Middle frontal gyrus (tissue), 1 donor: ENCODE data around the gene RPS2.
"Not testable (repeated sequence)": the region's sequence is repeated elsewhere in the genome, so short reads cannot be mapped to it uniquely, and the experiment has no call there.

Experiments used
- DNase-seq: peaks from one replicate; pipeline ENCODE4 v3.0.0-alpha.2; 2015; ENCODE audit warnings: low spot score; ENCODE audit errors: extremely low spot score

RPS2 gene

DNA sequence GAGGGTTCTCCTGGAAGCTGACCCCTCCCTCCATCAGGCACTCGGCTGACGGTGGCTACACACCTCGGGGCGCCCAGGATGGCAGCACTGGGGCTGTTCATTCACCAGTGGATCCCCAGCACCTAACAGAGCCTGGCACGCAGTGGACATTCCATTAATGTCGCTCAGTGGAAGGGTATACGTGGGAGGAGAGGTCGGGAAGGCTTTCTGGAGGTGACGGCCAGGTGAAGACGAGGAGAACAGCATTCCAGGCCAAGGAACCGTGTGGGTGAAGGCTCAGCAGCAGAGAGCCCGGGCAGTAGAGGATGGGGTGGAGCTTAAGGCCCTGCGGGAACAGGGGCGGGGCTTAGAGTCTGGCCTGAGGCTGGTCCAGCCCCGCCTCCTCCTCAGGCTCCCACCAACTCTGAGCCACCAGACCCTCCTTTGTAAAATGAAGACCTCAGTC is 43.9 kb downstream of the RPS2 start:
- no peak for DNase-seq

DNA sequence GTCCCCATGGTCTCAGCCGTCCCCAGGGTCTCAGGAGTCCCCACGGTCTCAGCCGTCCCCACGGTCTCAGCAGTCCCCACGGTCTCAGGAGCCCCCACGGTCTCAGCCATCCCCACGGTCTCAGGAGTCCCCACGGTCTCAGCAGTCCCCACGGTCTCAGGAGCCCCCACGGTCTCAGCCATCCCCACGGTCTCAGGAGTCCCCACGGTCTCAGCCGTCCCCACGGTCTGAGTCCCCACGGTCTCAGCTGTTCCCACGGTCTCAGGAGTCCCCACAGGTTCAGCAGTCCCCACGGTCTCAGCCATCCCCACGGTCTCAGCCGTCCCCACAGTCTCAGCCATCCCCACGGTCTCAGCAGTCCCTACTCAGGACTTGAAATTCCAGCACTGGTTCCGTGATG is 44.5 kb downstream of the RPS2 start:
- not testable (repeated sequence) for DNase-seq

DNA sequence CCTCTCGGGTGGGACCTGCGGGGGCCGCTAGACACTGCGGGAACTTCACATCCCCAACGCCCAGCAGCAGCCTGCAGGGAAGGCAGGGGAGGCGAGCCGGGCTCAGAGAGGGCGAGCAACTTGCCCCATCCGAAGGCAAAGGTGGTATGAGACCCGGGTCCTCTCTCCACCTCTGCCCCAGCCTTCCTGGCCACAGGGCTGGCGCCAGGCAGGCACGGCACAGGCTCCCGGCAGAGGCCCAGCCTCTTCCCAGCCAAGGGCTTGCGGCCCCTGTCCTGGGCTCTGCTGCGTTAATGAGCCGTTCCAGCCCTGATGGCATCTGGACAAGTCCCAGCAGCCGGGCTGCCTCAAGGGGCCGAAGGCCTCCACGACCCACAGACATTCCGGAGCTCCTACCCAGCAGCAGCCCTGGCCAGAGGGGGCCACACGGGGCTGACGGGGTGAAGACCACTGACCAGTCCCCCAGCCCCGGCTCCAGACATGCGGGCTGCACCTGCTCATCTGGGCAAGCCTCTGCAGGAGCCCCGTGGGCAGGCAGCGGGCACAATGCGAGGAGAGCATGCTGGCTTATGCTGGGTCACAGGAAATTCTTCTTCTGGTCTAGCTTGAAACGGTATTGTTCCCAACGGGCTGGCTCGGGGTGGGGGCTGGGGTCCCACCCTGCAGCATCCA is 45.2 kb downstream of the RPS2 start:
- DNase-seq: no peak

DNA sequence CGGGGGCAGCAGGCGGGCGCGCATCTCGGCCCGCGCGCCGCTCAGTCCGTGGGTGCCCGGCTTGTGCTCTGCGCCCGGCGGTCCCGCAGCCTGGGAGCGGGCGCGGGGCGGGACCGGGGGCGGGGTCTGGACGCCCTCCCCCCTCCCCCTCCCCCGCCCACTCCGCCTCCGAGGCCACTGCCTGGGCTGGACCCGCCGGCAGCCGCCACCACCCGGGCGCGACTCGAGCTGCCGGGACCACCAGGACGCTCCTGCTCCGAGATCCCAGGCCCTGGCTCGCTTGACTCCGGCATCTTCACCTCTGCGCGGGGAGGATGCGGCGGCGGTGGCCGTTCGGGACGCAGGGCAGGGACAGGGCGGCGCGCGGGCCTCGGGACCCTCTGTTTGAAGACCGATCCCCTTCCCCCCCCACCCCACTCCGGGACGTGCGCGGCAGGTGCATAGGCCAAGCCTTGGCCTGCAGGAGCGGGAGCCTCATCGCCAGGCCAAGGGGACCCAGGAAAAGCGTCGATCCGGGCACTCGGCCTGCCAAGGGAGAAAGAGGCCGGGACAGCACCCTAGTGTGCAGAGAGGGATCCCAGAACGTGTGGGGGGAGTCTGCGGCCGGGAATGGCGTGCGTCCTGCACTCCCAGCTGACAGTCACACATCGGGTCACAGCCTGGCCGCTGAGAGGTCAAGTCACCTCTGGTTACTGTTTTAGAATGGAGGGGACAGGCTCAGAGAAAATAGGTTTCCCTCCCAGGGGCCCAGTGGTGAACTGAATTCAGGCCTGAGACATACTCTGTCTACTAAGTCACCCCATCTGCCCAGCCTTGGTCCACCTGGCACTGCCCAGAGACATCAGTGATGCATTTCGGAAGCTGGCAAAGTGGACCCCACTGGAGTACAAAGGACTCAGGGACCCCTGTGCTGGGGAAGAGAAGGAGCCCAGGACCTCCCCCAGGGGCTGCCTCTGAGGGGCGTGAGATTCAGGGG is 46.0 kb downstream of the RPS2 start, which contains the start of gene HS3ST6:
TSS of gene HS3ST6 (minus strand) at position 65 of the 976 bp plus-strand sequence. CDS start 92 bp downstream, outside the sequence.
- DNase-seq: no peak

DNA sequence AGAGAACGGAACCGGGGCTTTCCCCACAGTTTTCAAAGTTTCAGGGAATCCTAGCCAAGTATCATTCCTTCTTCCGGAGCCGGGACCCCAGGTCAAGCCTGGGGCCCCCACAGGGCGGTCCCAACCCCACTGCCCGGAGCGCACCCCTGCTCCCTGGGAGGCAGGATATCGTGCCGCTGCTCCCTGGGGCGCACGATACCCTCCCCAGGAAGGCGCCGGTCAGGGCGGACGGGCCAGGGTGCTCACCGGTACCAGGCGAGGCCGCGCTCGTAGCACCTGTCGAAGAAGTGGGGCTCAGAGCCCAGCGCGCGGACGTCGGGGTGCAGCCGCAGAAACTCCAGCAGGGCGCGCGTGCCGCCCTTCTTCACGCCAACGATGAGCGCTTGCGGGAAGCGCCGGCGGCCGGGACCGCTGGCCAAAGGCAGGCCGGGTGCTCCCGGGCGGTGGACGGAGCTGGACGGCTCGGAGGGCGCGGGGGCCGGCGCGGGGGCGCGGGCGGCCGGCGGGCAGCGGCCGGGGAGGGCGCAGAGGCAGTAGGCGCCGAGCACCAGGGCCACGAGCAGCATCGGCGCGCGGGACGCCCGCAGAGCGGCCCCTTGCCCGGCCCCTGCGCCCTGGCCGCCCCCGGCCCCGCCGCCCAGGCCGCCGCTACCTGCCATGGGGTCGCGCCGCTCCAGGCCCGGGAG is 46.8 kb downstream of the RPS2 start:
- no peak for DNase-seq

DNA sequence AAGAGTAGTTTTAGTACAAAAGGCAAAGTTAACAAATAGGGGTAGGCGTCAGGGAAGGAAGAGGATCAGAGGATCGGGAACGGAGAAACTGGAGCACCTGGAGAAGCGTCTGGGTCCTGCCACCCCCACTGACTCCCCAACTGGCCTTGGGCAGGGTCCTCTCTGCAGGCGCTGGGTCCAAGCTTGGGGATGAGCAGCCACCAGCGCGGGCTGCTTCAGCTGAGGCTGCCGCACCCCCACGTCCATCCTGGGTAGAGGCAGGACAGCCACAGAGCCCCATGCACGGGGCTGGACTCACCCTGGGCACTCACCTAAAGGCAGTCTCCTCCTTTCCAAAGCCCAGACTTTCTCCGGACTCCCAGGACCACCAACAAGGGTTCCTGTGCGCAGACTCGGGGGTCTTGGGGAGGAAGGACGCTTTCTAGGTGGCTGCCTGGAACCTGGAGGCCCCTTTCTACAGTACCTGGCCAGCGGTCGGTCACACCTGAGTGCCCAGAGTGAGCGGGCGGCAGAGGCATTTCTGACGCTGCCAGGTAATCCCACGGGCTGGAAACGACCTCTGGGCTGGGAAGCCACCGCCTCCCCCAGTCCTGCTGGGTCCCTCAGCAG is 47.5 kb downstream of the RPS2 start:
- no peak for DNase-seq

DNA sequence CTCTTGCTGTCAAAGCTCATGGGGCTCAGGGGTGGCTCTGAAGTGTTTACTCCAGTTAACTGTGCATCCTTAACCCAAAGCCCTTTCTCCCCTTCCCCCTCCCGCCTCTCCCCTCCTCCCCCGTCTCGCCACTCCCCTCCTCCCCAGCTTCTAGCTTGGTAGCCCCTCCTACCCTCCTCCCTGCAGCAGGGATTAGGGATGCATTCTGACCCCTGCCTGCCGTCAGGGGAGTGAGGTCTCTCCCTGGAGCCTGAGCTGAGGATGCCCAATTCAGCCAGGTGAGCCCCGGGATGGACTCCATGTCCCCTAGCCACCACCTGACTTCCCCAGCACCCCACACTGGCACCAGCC is 48.0 kb downstream of the RPS2 start:
- no peak for DNase-seq

DNA sequence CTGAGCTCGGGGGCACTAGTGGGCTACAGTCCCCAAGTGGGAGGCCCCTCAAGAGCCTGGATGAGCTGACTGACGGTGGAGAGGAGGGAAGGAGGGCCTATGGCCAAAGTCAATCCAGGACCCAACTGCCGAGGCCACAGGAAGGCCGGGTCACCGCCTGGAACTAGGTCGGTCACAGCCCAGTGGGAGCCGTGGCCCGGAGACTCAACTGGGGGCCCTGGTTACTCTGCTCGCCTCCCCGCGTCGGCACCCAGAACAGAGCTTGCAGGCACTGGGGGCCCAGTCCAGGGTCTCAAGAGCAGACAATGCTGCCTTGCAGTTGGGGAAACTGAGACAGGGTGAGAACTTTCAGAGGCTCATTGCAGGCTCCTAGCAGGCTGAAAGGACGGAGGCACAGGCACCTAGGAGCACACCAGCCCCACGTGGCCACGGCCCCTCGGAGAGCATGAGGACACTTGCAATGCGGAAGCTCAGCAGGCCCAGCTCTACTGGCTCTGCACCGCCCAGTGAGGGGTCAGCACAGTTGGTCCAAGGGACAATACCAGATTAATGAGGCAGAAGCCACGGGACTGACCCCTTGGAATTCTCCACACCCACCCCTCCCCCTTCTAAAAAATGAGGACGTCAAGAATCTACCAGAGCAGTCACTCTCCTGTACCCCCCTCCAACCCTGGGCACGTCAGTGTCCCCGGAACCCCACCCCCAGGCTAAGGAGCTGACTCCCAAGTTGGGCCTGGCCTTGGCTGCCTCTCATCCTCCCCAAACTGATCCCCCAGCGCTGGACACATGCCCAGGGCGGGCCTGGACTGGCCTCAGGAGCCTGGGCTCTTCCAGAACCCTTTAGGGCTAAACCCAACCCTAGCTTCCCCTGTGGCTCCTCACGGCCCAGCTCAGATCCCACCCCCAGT is 48.6 kb downstream of the RPS2 start:
- DNase-seq: no peak

DNA sequence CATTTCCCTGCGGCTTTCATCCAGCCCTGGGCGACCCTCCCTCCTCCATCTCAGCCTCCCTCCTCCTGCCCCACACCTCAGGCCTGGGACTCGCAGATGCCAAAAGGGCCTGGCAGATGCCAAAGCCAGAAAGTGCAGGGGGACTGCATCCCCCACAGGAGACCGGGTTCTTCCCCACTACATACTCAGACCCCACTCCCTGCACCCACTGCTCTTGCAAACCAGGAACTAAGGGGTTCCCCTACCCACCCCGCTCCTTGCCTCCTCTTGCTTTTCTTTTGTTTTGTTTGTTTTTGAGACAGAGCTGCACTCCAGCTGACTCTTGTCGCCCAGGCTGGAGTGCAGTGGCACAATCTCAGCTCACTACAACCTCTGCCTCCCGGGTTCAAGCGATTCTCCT is 49.6 kb downstream of the RPS2 start:
- DNase-seq: no peak

DNA sequence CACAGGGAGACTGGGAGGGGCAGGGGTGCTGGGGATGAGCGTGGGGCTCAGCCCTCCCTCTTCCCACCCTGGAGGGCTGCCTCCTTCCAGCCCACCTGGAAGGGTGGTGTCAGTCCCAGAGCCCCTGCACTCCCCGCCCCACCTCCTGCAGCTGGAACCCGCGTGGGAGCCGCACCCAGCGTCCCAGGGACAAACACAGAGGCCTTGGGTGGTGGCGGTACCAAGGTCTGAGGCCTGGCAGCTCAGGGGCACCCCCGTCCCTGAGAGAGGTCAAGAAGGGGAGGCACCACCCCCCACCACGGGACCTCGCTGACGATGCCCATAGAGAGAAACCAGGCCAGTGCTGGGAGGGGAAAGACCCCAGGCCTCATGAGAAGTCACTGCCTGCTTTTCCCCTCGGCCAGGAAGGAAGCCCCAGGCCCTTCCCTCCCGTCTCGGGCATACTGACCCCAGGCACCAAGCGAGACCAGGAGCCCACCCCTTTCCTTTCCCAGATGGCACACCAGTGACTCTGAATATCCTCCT is 50.5 kb downstream of the RPS2 start:
- DNase-seq: no peak

DNA sequence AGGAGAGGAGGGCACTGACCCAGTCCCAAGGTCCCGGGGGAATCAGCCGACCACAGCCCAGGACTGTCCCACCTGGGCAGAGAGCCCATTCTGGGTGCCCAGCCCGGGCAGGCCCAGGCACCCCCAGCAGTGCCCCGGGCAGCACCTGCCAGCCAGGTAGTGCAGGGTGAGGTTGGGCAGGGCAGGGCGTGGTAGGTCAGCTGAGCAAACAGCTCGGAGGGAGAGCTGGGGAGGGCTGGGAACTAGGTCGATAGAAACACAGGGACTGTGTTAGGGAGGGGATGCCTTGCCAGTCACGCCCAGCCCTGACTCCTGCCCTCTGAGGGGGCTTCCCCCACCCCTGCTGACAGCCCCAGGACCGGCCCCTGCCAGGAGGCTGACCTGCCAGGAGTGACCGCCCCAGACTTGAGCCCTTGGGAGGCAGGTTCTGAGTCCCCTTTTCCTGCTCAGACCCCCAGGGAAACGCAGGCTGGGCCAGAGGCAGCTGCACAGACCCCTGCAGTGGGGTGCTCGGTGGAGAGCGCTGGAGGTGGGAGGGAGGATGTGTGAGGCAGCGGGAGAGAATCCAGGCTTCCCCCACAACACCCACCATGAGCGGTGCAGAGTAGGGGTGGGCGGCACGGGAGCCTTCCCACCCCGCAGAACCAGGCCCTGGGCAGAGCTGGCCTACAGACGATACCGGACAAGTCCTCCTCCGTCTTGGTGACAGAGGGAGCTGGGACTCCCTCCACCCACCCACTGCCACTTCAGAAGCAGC is 51.1 kb downstream of the RPS2 start:
- no peak for DNase-seq

DNA sequence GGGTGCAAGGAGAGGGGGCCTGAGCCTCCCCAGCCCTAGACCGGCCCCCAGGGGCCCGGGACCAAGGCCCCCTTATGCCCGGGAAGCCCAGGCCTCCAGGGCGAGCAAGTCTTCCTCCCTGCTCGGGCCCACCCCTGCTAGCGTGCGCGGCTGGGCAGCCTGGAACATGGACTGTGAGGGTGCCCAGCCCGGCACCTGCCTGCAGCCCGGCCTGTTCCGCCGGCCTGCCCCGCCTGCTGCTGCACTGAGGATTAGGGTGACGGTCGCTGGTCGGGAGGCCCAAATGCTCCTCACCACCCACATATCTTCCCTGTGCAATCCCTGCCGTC is 52.4 kb downstream of the RPS2 start:
- no peak for DNase-seq
